HG03139 (cell line): ENCODE results near the gene DOCK9.
"Not testable (repeated sequence)": the region's sequence is repeated elsewhere in the genome, so short reads cannot be mapped to it uniquely, and the experiment has no call there.

Experiments used
- ATAC-seq: cut with Tn5 transposase; IDR thresholded peaks from one replicate; pipeline ENCODE4 v1.9.1; 2021; ENCODE audit not compliant: unreplicated experiment

Gene DOCK9

GRCh38 chr13:98826146-98826545 is 151.7 kb downstream of the DOCK9 start:
- no peak for ATAC-seq

- no peak for ATAC-seq
Measured at GRCh38 chr13:98825659-98826058, 152.2 kb downstream of the DOCK9 start.

DNA sequence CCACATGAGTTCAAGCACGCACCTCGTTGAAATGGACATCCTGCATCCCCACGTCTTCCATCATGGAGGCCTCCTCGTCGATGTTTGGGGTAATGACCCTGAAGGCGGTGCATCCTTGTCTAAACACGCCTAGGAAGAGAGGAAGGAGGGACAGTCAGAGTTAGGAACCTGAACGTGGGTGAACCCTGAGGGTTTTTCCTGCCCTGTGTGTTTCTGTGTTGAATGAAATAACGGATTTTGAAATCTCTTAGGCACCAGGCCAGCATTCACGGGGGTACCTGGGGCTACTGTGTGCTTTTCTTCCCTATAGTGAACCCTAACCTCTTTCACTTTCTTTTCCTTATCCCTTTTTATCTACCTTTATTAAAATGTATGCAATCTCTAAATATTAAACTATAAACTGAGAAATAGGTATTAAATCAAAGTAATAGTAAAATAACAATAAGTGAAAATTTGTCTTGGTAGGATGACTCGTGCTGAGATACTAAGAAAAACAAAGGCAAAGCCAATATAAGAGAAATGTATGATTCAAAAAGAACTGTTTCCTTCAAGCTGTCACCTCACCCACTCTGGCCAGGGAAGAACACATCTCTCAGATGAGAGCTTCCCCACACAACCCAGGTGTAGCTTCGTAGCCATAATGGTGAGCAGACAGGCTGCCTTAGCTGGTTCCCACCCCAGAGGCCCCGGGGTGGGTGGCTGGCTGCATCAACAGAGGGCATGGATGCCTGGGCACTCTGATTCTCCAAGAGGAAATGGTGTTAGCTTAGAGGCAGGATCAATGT is 153.3 kb downstream of the DOCK9 start:
- ATAC-seq: no peak

DNA sequence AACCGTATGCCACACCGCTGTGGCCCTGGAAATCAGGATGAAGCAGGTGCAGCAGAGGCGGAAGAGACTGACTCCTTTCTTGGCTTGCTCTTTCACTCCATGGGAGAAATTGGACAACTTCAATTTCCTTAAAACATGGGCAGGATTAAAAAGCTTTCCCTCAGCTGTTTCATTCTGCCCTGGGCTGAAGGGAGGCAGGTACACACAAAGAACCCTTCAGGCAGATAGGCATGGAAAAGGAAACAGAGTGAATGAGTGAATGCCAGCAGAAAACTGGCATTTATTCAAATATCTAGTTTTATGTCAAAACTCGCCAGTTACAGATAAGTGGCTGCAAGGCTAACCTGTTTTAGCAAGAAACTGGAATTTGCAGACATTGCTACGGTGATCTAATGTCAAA is 154.4 kb downstream of the DOCK9 start:
- no peak for ATAC-seq

DNA sequence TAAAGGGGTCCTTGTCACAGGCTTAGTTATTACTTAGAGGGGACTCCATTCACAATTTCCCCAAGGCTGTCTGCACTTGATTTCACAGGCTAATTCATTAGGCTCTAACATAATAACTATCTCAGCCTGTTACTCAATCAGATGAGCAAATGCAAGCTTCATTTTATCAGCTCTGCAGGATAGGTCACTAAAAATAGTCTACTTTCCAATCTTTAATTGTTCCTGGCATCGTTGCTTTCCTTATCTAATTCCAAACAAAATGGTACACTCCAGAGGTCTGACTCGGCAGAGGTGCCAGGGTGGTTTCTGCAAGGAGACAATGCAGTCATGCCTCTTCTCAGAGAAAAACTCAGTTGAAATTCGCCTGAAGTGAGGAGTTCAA is 155.6 kb downstream of the DOCK9 start:
- no peak for ATAC-seq

GRCh38 chr13:98821372-98822224 is 156.3 kb downstream of the DOCK9 start:
- no peak for ATAC-seq

DNA sequence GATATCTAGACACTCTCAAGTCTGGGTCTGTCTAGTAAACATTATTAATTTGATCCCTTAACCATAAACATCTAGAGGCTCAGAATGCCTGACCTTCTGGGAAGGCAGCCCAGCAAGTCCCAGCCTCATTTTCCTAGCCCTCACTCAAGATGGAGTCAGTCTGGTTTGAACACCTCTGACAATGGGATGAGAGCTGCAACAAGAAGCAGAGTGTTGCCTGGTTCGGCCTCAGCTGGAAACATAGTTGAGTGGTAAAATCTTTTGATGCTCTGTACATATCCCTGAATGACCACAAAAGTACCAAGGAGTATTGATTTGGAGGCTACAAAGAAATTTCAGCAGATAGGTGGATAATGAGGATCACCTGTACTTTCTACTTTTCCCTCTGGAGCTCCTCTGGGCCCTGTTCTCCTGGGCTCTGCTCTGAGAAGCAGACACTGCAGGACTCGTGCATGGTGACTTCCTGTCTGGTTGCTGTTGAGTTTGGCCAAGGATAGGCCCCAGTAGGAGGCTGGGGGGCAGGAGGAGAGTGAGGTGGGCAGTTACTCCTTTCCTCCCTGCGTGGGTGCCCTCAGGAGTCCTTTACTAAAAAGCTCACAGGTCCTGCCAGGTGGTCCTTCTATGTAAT is 157.0 kb downstream of the DOCK9 start:
- no peak for ATAC-seq

DNA sequence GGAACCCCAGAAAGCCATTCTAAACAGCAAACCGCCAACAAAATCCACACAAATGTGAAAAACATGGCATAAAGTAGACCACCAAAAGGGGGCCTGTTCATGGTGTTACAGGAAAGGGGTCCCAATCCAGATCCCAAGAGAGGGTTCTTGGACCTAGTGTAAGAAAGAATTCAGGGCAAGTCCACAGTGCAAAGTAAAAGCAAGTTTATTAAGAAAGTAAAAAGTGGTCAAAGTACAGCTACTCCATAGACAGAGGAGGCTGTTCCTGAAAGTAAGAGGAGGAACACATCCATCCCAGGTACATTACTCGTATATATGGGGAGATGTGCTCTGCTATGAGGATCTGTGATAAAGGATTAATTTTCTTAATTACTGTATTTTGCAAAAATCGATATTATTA is 157.6 kb downstream of the DOCK9 start:
- no peak for ATAC-seq

DNA sequence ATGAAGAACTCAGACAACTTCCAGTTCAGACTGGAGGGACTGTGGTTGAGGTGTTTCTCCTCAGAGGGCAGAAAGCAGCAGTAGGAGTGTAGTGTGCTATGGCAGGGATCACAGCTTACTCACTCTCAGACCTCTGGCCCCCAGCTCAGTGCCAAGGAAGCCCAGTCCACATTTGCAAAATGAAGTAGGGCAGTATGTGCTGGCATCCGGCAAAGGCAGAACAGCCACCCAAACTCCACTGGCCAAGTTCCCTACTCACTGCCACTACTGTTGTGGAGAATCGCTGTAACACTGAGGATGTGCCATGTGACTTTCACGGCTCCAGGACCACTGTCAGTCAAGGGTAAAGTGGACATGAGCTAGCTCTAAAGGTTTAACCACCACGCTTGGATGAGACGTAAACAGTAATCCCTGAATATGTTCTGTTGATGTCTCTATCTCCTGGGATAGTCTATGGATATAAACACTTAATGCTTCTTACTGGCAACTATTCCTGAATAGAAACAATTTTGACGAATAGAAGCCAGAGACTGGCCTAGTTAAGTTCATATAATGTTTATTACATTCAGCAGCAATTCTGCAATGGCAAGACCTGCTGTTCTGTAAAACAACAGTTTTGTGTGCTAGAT is 158.4 kb downstream of the DOCK9 start:
- no peak for ATAC-seq

GRCh38 chr13:98816406-98816805 is 161.5 kb downstream of the DOCK9 start:
- no peak for ATAC-seq

GRCh38 chr13:98813993-98814392 is 163.9 kb downstream of the DOCK9 start:
- no peak for ATAC-seq

DNA sequence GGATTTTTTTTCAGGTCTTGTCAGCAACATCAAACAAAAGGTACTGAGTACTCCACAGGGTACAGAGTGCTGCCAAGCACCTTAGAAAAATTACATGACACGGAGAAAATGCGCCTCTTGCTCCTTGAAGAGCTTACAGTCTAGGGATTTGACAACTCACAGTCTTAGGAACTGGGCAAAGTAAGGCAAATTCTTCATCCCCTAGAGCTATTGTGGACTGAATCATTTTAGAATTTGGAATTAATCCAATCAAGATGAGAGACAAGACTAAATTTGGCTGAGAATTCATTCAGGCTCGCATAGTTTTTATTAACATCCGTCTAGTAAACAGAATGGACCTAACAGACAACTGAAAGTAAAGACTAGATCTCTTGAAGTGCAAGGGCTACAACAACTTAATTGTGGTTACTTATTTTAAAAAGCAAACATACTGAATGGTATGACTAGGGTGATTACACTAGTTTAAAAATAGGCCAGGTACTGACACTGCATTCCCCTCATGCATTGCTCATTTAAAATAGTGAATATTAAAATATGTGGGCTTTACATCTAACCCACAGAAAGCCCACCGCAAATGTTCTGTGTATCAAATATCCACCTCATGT is 165.6 kb downstream of the DOCK9 start:
- not testable (repeated sequence) for ATAC-seq

- no peak for ATAC-seq
Measured at GRCh38 chr13:98810746-98811145, 167.1 kb downstream of the DOCK9 start.

DNA sequence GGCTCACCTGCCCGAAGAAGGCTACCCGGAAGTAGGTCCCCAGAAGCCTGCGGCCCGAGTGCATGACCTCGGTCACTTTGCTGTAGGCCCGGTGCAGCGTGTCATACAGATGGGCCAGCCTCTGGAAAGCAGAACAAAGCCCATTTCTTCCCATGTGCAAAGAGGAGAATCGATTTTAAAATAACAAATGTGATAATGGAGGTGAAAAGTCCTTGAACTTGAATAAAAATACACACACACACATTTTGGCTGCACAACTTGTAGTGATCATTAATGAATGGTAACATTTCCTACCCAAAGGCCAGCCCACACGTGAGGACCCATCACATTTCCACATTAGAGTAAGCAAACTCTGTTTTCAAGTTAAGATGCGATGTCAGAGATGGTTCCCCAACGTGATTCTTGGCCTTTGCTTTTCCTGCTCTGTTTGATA is 168.5 kb downstream of the DOCK9 start:
- no peak for ATAC-seq

DNA sequence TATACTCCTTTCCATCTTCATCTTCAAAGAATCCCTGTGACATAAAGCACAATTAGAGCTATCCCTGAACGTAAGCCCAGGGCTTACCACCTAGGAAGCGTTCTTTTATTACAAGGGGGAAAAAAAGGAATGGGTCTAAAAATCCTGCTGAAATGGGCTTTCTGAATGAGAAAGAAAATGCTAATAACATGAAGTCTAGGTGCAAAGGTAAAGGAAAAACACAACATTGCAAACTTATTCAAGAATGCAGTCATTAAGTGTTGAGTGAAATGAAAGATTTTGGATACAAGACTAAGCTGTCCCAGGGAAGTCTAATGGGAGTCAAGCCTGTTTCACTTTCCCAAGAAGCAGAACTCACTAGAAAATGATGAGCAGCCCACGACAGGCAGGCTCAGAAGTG is 170.1 kb downstream of the DOCK9 start:
- no peak for ATAC-seq

- ATAC-seq: no peak
Measured at GRCh38 chr13:98804336-98804855, 173.5 kb downstream of the DOCK9 start.

- no peak for ATAC-seq
Measured at GRCh38 chr13:98803921-98804320, 173.9 kb downstream of the DOCK9 start.

GRCh38 chr13:98803111-98803561 is 174.7 kb downstream of the DOCK9 start:
- ATAC-seq: no peak

DNA sequence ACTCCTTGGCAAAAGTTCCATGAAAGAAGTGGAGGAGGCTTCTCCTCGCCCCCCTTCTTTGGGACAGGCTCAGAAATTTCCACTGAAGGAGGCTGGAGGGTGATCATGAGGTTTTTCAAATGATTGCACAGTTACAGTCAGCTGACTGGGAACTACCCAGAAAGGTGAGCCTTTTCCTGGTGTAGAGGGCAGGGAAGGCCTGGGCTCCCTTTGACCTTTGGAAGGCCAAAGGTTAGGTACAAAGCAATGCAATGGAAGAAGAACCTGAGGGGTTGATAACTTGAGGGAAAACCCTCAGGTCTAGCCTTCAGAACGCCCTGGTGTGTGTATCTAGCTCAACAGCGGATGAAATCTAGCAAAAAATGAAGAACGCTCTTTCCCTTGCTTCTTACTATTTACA is 175.3 kb downstream of the DOCK9 start:
- ATAC-seq: no peak

GRCh38 chr13:98801626-98802418 is 176.0 kb downstream of the DOCK9 start:
- ATAC-seq: no peak
